Peyer's patch (tissue), 4 donors: ENCODE results near the gene EML4. TPM values are rescaled to one million over a fixed set of nuclear protein-coding genes. Genes with fewer than 3 reads are reported as not detected.
"Not testable (repeated sequence)": the region's sequence is repeated elsewhere in the genome, so short reads cannot be mapped to it uniquely, and the experiment has no call there.

Source experiments
- DNase-seq, 3 donors: peaks; one replicate each; pipeline ENCODE4 v3.0.0-alpha.2; 2017 to 2019
- H3K27ac ChIP-seq, 4 donors: fragments of 200-600 bp; sonication (generic); one replicate each; pipeline ENCODE4 v1.5.1; 2016 to 2019
- H3K27me3 ChIP-seq, 2 donors: fragments of 200-600 bp; sonication (generic); one replicate each; pipeline ENCODE4 v1.5.1; 2019
- H3K36me3 ChIP-seq, 3 donors: fragments of 200-600 bp; sonication (generic); one replicate each; pipeline ENCODE4 v1.5.1; 2016 to 2019
- H3K4me1 ChIP-seq, 4 donors: fragments of 200-600 bp; sonication (generic); one replicate each; pipeline ENCODE4 v1.5.1; 2016 to 2019
- H3K4me3 ChIP-seq, 4 donors: fragments of 200-600 bp; sonication (generic); 1 replicate in 3 of 4; 2 replicates in 1 of 4; pipeline ENCODE4 v1.5.1; 2016 to 2019; ENCODE audit warnings: mild to moderate bottlenecking in 1 of 4
- H3K9me3 ChIP-seq, 4 donors: fragments of 200-600 bp; sonication (generic); one replicate each; pipeline ENCODE4 v1.5.1; 2016 to 2019; ENCODE audit warnings: mild to moderate bottlenecking in 1 of 4
- CTCF ChIP-seq, 6 experiments: fragments of 450-650 bp in 4 of 6; fragments of 200-600 bp in 2 of 6; sonication (generic) in 1 of 6; IDR thresholded peaks; one replicate each; pipeline ENCODE4 v1.5.1; 2017 to 2019; ENCODE audit warnings: antibody characterized with exemption in 6 of 6, mild to moderate bottlenecking in 3 of 6, moderate library complexity in 1 of 6
- POLR2A ChIP-seq, 2 donors: fragments of 450-650 bp; IDR thresholded peaks; one replicate each; pipeline ENCODE4 v1.5.1; 2017; ENCODE audit warnings: antibody characterized with exemption in 2 of 2, mild to moderate bottlenecking in 2 of 2, moderate library complexity in 2 of 2
- total RNA-seq, 4 donors: library from RNA; depleted of rRNA; stranded (reverse); fragments of >200 nt; gene quantifications; one replicate each; pipeline ENCODE4 v1.1.0, GENCODE V29; 2016

Gene EML4
- total RNA-seq, 4 donors from 2014 or later, result 73.7 to 115 (median 84.4) TPM

- peaks cover 0 to 4% (median 0%) of the 10 kb centered on the region in 4 donors for H3K4me1 ChIP-seq
- no peak for DNase-seq
- H3K27ac ChIP-seq, result no peak overlapping the region
- H3K27me3 ChIP-seq, result no peaks in the 10 kb centered on the region
- peaks cover 0 to 9% (median 0%) of the 10 kb centered on the region in 3 donors for H3K36me3 ChIP-seq
- H3K4me3 ChIP-seq, result no peak overlapping the region
- H3K9me3 ChIP-seq, result no peaks in the 10 kb centered on the region
- TF ChIP-seq CTCF (IDR thresholded peaks at IDR 0.05), result no peak
- TF ChIP-seq POLR2A (IDR thresholded peaks at IDR 0.05), result no peak
Observed at GRCh38 chr2:42268528-42269151, 99.5 kb downstream of the EML4 start.

- no peak for TF ChIP-seq POLR2A (IDR thresholded peaks at IDR 0.05)
- TF ChIP-seq CTCF (IDR thresholded peaks at IDR 0.05), result no peak
- no peaks in the 10 kb centered on the region for H3K27me3 ChIP-seq
- peaks cover 0 to 4% (median 0%) of the 10 kb centered on the region in 4 donors for H3K4me1 ChIP-seq
- H3K9me3 ChIP-seq, result no peaks in the 10 kb centered on the region
- no peak overlapping the region for H3K27ac ChIP-seq
- H3K4me3 ChIP-seq, result no peak overlapping the region
- no peaks in the 10 kb centered on the region for H3K36me3 ChIP-seq
- no peak for DNase-seq
Observed at GRCh38 chr2:42270757-42271156, 101.6 kb downstream of the EML4 start.

GRCh38 chr2:42271246-42271645 is 102.1 kb downstream of the EML4 start:
- H3K27ac ChIP-seq, H3K4me3 ChIP-seq: not testable (repeated sequence)

GRCh38 chr2:42274863-42275262 is 105.7 kb downstream of the EML4 start:
- no peak overlapping the region for H3K27ac ChIP-seq
- peaks cover 0 to 3% (median 0%) of the 10 kb centered on the region in 3 donors for H3K36me3 ChIP-seq
- DNase-seq, result no peak
- H3K9me3 ChIP-seq, result no peaks in the 10 kb centered on the region
- TF ChIP-seq CTCF (IDR thresholded peaks at IDR 0.05) (no peak), POLR2A (IDR thresholded peaks at IDR 0.05) (no peak)
- no peak overlapping the region for H3K4me3 ChIP-seq
- H3K27me3 ChIP-seq, result no peaks in the 10 kb centered on the region
- peaks cover 0 to 4% (median 0%) of the 10 kb centered on the region in 4 donors for H3K4me1 ChIP-seq

More at GRCh38 chr2:42271246-42271645, 102.1 kb downstream of the EML4 start:
- H3K9me3 ChIP-seq, DNase-seq, H3K4me1 ChIP-seq, H3K27me3 ChIP-seq, H3K36me3 ChIP-seq: not testable (repeated sequence)

GRCh38 chr2:42281416-42282081 is 112.4 kb downstream of the EML4 start:
- no peaks in the 10 kb centered on the region for H3K27me3 ChIP-seq
- H3K4me3 ChIP-seq, result no peak overlapping the region
- H3K36me3 ChIP-seq, result peaks cover 0 to 36% (median 0%) of the 10 kb centered on the region in 3 donors
- no peaks in the 10 kb centered on the region for H3K9me3 ChIP-seq
- TF ChIP-seq CTCF (IDR thresholded peaks at IDR 0.05), result no peak
- TF ChIP-seq POLR2A (IDR thresholded peaks at IDR 0.05), result no peak
- DNase-seq, result no peak
- no peaks in the 10 kb centered on the region for H3K4me1 ChIP-seq
- no peak overlapping the region for H3K27ac ChIP-seq

GRCh38 chr2:42284019-42284418 is 114.9 kb downstream of the EML4 start:
- H3K9me3 ChIP-seq, result no peaks in the 10 kb centered on the region
- H3K27me3 ChIP-seq, result no peaks in the 10 kb centered on the region
- no peak overlapping the region for H3K27ac ChIP-seq
- H3K4me1 ChIP-seq, result no peaks in the 10 kb centered on the region
- H3K36me3 ChIP-seq, result peaks cover 0 to 36% (median 0%) of the 10 kb centered on the region in 3 donors
- H3K4me3 ChIP-seq, result no peak overlapping the region
- DNase-seq, result no peak
- TF ChIP-seq POLR2A (IDR thresholded peaks at IDR 0.05), result no peak
- no peak for TF ChIP-seq CTCF (IDR thresholded peaks at IDR 0.05)
